Inferior parietal cortex (tissue), 1 donor: ENCODE measurements around the gene GPR21.

Experiments used
- DNase-seq: peaks from one replicate; pipeline ENCODE4 v3.0.0-alpha.2; 2016; ENCODE audit errors: extremely low spot score

GPR21 gene

GRCh38 chr9:123033352-123033751 is at the start of gene GPR21:
Gene GPR21 (plus strand): TSS chr9:123033667. CDS start chr9:123034567, 900 bp downstream.
- no peak for DNase-seq

GRCh38 chr9:122986010-122986409 is 47.5 kb upstream of the GPR21 start:
- DNase-seq, result no peak

- DNase-seq, result no peak
These were observed 45.3 kb upstream of the GPR21 start for GRCh38 chr9:122988141-122988540.

- no peak for DNase-seq
These were observed 44.4 kb upstream of the GPR21 start for GRCh38 chr9:122988920-122989621.

- DNase-seq, result peak; percentile 72
These were observed 42.1 kb upstream of the GPR21 start for GRCh38 chr9:122991370-122991830.

- no peak for DNase-seq
These were observed 36.9 kb upstream of the GPR21 start for GRCh38 chr9:122996586-122996985.

- no peak for DNase-seq
These were observed 35.0 kb upstream of the GPR21 start for GRCh38 chr9:122998448-122998847.

- no peak for DNase-seq
These were observed 32.9 kb upstream of the GPR21 start for GRCh38 chr9:123000371-123001068.

- no peak for DNase-seq
These were observed 30.7 kb upstream of the GPR21 start for GRCh38 chr9:123002754-123003153.

GRCh38 chr9:123003466-123003865 is 30.0 kb upstream of the GPR21 start:
- no peak for DNase-seq

GRCh38 chr9:123005964-123006363 is 27.5 kb upstream of the GPR21 start:
- DNase-seq, result no peak

- no peak for DNase-seq
These were observed 26.2 kb upstream of the GPR21 start for GRCh38 chr9:123007269-123007668.

GRCh38 chr9:123008909-123009308 is 24.6 kb upstream of the GPR21 start:
- DNase-seq, result no peak

GRCh38 chr9:123011380-123011779 is 22.1 kb upstream of the GPR21 start:
- no peak for DNase-seq

- DNase-seq, result no peak
These were observed 21.5 kb upstream of the GPR21 start for GRCh38 chr9:123011878-123012528.

- DNase-seq, result no peak
These were observed 16.8 kb upstream of the GPR21 start for GRCh38 chr9:123016631-123017030.

- no peak for DNase-seq
These were observed 12.7 kb upstream of the GPR21 start for GRCh38 chr9:123020796-123021195.

GRCh38 chr9:123026425-123026824 is 7.0 kb upstream of the GPR21 start:
- DNase-seq, result no peak

GRCh38 chr9:123027517-123027916 is 6.0 kb upstream of the GPR21 start:
- DNase-seq, result no peak

- no peak for DNase-seq
These were observed 5.3 kb upstream of the GPR21 start for GRCh38 chr9:123028136-123028535.

- DNase-seq, result no peak
These were observed 4.5 kb upstream of the GPR21 start for GRCh38 chr9:123028973-123029372.

GRCh38 chr9:123031963-123032362 is 1.5 kb upstream of the GPR21 start:
- DNase-seq, result no peak
